ENCODE measurements around the gene SERGEF.

DNA sequence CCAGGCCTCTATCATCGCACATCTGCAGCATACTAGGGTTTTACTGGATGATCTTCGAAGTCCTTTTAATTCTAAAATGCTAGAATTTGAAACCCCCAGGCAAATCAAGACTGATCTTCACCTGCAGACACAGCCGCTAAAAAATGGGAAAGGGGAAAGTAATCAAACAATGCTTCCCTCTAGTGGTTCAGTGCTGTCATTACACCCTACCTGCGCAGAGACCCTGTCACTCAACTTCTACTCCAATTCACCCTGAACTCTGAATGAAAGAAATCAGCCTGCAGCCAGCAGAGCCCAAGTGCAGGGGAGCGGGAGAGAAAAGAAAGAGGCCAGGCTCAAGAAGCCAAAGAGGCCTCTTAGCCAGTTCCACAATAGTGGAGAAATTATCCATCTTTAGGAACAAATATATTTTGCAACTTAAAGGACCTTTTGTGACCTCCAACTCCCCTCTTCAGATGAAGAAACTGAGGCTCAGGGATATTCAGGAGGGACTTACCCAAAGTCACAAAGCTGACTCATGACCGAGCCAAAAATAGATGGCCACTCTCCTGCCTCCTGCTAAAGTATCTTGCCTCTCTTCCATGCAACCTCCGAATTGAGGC, 33.0 kb downstream of the SERGEF start:
- TF ChIP-seq, protein P1, sequence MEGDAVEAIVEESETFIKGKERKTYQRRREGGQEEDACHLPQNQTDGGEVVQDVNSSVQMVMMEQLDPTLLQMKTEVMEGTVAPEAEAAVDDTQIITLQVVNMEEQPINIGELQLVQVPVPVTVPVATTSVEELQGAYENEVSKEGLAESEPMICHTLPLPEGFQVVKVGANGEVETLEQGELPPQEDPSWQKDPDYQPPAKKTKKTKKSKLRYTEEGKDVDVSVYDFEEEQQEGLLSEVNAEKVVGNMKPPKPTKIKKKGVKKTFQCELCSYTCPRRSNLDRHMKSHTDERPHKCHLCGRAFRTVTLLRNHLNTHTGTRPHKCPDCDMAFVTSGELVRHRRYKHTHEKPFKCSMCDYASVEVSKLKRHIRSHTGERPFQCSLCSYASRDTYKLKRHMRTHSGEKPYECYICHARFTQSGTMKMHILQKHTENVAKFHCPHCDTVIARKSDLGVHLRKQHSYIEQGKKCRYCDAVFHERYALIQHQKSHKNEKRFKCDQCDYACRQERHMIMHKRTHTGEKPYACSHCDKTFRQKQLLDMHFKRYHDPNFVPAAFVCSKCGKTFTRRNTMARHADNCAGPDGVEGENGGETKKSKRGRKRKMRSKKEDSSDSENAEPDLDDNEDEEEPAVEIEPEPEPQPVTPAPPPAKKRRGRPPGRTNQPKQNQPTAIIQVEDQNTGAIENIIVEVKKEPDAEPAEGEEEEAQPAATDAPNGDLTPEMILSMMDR (IDR thresholded peaks at IDR 0.05 in 2 of 3, conservative IDR thresholded peaks at IDR 0.05 in 1 of 3; ENCODE audit: control insufficient read depth in 2 of 3, extremely low read depth in 1 of 3, insufficient read depth in 1 of 3, low read depth in 3 of 3, low read length in 3 of 3): peak; percentile 90 to 97 (median 91)
- no peak for TF ChIP-seq EZH2 (IDR thresholded peaks at IDR 0.05; ENCODE audit: borderline replicate concordance, control insufficient read depth, low read depth, low read length)
- no peak for TF ChIP-seq ZBTB11 (CRISPR knock-in tag; IDR thresholded peaks at IDR 0.05)
- peak; percentile 69 for TF ChIP-seq RAD21 (IDR thresholded peaks at IDR 0.05; ENCODE audit: insufficient read depth, low read depth, low read length)
- no peak for TF ChIP-seq POLR2AphosphoS5 (IDR thresholded peaks at IDR 0.05; ENCODE audit: low read length)
